Germinal center (tissue), 1 donor: ENCODE results near the gene ILK.

ENCODE experiments used
- DNase-seq: peaks from one replicate; pipeline ENCODE4 v3.0.0; 2012; ENCODE audit warnings: mixed read lengths, low spot score

Gene ILK

GRCh38 chr11:6622261-6623171, 18.9 kb downstream of the ILK start:
- no peak for DNase-seq

DNA sequence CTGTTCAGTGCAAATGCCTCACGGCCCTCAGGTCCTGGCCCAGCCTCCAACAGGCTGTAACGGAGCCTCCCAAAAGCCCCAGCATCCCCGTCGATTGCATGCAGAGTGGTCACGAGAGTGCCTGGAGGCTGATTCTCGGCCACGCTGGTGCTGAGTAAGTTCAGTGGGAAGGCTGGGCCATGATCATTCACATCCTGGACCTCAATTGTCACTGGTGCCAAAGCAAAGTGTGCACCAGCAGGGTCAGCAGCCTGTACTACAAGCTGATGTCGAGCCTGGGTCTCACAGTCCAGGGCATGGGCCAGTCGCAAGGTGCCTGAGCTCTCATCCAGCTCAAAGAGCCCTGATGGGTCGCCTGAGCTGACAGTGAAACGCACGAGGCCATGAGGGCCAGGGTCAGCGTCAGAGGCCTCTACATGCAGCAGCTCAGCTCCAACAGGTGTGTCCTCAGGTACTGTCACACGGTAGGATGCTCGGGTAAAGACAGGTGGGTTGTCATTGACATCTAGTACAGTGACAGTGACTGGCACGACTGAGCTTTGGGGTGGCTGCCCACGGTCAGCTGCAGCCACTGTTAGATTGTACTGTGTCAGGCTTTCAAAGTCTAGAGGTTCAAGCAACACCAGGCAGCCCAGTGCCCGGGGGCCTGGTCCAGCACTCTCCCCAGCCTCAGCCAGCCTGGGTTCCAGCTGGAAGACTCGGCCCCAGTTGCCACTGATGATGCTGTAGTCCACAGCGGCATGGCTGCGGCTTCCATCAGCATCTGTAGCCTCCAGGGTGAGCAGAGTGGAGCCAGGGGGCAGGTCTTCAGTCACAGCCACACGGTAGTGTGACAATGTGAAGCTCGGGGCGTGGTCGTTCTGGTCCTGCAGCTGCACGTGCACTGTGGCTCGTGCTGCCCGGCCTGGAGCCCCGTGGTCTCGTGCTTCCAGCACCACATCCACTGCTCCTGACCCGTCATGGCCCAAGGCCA, 20.1 kb downstream of the ILK start:
- no peak for DNase-seq

GRCh38 chr11:6625156-6625831, 21.7 kb downstream of the ILK start:
- no peak for DNase-seq

DNA sequence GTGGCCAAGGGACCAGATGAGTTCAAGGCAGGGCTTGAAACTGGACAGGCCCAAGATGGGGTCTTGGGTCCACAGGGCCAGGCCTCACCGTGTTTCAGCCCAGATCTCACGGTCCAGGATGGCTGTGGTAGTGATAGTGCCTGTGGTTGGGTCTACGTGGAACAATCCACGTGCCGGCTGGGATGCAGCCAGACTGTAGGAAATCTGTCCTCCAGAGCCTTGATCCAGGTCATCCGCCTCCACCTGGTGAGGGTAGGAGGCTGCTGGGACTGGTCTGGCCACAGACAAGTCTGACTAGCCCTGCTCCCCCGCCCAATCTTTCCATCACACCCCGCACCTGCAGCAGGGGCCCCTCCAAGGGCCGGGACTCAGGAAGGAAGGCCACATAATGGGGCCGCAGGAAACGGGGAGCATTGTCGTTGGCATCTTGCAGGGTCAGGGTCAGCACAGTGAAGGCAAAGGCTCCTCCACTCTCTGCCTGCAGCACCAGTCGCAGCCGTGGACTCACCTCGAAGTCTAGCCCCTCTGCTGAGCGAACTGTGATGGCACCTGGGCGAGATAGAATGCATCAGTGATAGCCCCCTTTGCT, 22.4 kb downstream of the ILK start:
- DNase-seq, result no peak

- no peak for DNase-seq
Observed at GRCh38 chr11:6626971-6627761, 23.6 kb downstream of the ILK start.

- DNase-seq, result peak; percentile 52
Observed at GRCh38 chr11:6627762-6628241, 24.2 kb downstream of the ILK start.

- no peak for DNase-seq
Observed at GRCh38 chr11:6628526-6628925, 25.0 kb downstream of the ILK start.

GRCh38 chr11:6629573-6629891, 26.0 kb downstream of the ILK start:
- no peak for DNase-seq

DNA sequence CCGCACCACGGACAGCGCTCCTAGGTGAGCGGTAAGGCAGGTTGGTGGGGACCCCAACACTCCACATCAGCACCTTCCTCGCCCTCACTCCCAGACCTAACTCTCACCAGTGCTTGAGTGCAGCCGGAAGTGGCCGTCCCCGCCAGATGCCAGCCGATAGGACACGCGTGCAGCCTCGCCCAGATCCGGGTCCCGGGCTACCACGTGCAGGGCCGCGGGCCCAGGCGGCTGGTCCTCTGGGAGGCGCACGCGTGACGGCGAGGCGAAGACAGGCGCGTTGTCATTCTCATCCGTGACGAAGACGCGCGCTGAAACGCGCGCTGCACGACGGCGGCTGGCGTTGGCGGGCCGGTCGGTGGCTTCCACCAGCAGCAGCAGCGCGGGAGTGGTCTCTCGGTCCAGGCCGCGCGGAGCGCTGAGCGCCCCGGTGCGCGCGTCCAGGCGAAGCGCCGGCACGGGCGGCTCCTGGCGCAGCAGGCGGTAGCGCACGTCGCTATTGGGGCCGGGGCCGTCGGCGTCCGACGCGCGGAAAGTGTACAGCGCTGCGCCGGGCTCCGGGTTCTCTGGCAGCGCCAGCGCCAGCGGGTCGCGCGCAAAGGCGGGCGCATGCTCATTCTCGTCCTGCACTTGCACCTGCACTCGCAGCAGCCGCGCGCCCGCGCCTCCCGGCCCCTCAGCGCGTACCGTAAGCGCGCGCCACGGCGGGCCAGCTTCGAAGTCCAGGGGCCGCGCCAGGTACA, 26.5 kb downstream of the ILK start:
- DNase-seq, result no peak

DNA sequence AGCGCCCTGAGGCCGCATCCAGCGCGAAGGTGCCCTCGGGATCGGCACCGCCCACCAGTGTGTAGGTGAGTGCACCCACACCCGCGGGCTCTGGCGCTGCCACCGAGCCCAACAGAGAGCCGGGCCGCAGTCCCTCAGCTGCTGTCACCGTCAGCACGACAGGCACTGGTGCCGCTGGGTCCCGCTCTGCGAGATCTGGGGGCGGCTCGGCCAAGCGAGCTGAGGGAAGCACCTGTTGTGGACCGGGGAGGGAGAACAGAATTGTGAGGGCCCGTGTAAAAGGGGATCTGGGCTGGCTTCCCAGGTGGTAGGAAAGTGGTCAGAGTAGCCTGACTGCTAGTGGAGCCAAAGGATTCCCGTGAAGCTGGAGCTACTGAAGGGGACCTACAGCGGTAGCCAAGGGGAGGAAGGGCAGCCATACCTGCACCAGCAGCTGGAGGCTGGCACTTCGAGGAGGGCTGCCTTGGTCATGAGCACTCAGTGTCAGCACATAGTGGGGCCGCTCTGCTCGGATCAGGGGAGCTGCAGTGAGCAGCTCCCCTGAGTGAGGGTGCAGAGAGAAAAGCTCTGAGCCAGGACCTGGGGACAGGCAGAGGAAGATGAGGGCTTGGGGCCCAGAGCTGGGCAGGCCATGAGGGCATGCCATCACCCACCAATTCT, 27.2 kb downstream of the ILK start:
- DNase-seq, result no peak

DNA sequence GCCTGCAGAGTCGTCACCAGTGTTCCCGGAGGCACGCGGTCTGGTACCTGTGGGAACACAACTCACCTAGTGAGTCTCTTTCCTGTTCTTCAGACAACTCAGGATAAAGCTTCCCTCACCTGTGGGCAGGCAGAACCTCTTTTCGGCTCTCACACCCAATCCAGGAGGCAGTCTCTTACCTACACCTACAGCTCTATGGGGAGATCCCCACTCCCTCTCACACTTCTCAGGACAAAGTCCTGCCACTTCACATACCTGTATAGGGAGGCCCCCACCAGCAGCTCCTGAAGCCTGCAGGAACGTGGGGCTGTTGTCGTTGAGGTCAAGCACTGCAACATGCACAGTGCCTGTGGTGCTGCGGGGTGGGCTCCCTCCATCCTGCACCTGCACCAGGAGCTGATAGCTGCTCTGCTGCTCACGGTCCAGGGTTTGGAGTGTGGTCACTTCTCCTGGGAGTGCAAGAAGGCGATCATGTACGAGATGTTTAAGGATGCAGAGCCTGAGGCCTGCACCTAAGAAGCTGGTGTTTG, 27.9 kb downstream of the ILK start:
- DNase-seq, result no peak

DNA sequence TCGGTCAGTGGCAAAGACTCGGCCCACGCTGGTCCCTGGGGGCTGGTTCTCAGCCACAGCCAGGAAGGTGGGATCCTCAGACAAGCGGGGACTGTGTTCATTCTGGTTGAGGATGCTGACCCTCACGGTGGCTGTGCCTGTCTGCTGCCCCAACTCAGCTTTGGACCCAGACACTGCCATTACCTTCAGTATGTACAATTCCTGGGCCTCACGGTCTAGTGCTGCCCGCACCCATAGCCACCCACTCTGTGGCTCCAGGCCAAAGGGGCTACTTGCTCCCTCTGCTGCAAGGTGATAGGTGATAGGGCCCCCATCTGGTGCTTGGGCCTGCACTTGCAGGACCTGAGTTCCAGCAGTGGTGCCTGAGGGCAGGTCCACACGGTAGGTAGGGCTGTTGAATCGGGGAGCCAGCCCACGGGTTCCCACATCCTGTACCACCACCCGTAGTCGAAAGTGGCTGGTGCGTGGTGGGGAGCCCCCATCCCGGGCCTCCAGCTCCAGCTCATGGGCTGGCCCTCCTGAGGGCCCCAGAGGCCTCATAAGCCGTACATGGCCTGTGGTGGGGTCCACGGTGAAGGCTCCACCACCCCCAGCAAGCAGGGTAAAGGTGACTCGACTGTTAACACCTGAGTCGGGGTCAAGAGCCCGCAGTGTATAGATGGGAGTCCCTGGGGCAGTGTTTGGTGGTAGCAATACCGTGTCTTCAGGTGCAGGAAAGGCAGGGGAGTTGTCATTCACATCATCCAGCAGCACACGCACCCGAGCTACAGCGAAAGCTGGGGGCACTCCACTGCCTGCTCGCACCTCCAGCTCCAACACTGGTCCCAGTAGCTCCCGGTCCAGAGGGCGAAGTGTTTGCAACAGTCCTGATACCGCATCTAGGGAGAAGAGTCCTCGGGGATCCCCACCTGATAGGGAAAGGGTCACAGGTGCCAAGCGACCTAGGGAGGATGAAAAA, 28.8 kb downstream of the ILK start:
- no peak for DNase-seq

DNA sequence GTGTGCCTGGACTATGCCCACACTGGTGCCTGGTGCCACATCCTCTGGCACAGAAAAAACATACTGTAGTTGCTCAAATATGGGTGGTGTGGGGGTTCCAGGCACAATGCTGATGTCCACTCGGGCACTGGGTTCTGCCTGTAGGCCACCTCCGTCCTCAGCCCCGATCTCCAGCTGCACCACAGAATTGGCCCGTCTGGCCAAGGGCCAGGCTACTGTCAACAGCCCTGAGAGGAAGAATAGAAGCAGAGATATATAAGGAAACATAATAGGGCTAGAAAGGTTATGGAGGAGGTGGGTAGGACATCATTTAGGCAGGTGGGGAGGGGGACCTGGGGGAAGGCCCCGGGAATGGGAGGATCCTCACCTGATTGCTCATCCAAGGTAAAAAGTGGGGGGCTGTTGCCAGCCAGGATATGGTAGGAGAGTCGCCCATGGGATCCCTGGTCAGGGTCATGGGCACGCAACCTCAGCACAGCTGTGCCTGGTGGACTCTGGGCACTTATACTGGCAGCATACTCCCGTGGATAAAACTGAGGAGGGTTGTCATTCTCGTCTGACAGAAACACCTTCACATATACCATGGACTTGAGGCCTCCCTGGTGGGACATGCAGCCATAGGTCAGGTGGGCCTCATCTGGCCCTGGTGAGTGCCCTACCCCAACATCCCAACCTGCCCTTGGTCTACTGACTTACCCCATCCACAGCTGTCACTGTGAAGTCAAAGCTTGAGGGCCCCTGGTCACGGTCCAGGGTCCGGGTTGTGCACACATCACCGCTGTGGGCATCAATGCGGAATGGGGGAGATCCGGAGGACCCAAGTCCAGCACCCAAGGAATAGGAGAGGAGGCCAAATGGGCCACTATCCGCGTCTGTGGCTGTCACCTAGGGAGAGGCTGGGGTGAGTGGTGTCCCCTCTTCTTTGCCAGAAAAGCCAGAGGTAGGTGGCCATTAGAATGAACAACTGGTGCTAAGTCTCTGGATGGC, 30.1 kb downstream of the ILK start:
- DNase-seq, result no peak

DNA sequence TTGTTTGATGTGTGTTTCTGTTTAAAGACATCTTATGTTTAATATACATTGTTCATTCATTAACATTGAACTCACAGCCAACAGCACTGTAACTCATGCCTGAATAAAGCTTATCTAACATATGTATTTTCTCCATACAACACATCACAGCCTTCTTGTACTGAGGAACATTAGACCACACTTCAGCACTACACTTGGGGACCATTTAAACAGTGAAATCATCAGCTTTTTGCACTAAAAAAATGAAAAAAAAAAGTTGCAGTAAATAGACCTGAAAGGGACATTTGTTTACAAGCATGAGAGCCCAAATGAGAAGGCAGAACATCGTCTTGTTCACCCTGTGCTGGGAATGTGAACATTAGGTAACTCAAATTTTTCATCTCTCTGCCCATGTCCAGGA, 31.0 kb downstream of the ILK start:
- DNase-seq, result no peak

- no peak for DNase-seq
Observed at GRCh38 chr11:6635082-6635932, 31.7 kb downstream of the ILK start.

DNA sequence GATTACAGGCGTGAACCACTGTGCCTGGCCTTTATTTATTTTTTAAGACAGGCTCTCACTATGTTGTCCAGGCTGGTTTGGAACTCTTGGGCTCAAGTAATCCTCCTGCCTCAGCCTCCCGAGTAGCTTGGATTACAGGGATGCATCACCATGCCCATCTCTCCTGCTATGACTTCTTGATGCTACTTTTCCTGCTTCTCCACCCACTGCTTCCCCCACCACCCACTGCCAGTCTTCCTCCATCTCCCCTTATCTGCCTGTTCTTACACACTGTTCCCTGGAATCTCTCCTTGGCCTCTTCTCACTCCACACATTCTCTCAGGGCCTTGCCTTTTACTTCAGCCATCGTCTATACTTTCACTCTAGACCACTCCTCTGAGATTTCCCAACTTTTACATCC, 32.9 kb downstream of the ILK start:
- no peak for DNase-seq
